ENCODE measurements around the gene CDC73.

The CDC73 gene

GRCh38 chr1:193251950-193252349 lies 130.1 kb downstream of the CDC73 start:
- TF ChIP-seq, protein P1, sequence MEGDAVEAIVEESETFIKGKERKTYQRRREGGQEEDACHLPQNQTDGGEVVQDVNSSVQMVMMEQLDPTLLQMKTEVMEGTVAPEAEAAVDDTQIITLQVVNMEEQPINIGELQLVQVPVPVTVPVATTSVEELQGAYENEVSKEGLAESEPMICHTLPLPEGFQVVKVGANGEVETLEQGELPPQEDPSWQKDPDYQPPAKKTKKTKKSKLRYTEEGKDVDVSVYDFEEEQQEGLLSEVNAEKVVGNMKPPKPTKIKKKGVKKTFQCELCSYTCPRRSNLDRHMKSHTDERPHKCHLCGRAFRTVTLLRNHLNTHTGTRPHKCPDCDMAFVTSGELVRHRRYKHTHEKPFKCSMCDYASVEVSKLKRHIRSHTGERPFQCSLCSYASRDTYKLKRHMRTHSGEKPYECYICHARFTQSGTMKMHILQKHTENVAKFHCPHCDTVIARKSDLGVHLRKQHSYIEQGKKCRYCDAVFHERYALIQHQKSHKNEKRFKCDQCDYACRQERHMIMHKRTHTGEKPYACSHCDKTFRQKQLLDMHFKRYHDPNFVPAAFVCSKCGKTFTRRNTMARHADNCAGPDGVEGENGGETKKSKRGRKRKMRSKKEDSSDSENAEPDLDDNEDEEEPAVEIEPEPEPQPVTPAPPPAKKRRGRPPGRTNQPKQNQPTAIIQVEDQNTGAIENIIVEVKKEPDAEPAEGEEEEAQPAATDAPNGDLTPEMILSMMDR (IDR thresholded peaks at IDR 0.05; ENCODE audit: low read depth, low read length), result no peak

DNA sequence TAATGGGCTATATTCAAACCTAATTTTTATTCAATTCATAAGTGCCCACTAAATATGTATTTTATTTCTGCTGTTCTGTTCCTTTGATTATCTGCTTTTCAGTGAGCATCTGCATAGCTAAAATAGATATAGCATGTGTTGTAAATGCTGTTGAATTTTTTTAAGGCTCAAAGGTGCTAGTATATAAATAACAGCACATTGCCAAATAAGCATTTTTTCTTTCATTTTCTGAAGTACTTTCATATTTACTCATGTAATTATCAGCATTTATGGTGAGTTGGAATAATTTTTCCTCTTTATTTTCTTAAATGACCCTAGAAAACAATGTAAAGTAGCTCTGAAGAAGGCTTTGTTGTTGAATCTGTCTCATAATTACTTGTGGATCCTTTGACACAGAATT lies 134.2 kb downstream of the CDC73 start:
- no peak overlapping the region for H3K4me3 ChIP-seq (ENCODE audit: low read depth, low read length)
- TF ChIP-seq, protein P1 (IDR thresholded peaks at IDR 0.05; ENCODE audit: low read depth, low read length), result no peak

More at GRCh38 chr1:193251950-193252349, 130.1 kb downstream of the CDC73 start:
- no peak overlapping the region for H3K4me3 ChIP-seq (ENCODE audit: low read depth, low read length)

- H3K4me3 ChIP-seq (ENCODE audit: low read depth, low read length), result no peak overlapping the region
- TF ChIP-seq, protein P1 (IDR thresholded peaks at IDR 0.05; ENCODE audit: low read depth, low read length), result no peak
Observed at GRCh38 chr1:193259636-193260035, 137.8 kb downstream of the CDC73 start.

- no peak overlapping the region for H3K4me3 ChIP-seq (ENCODE audit: low read depth, low read length)
- TF ChIP-seq, protein P1 (IDR thresholded peaks at IDR 0.05; ENCODE audit: low read depth, low read length), result no peak
Observed at GRCh38 chr1:193260056-193260745, 138.4 kb downstream of the CDC73 start.

- H3K4me3 ChIP-seq (ENCODE audit: low read depth, low read length), result no peak overlapping the region
- TF ChIP-seq, protein P1 (IDR thresholded peaks at IDR 0.05; ENCODE audit: low read depth, low read length), result no peak
Observed at GRCh38 chr1:193260896-193261295, 139.1 kb downstream of the CDC73 start.

GRCh38 chr1:193262661-193263060 lies 140.8 kb downstream of the CDC73 start:
- TF ChIP-seq, protein P1 (IDR thresholded peaks at IDR 0.05; ENCODE audit: low read depth, low read length), result no peak
- H3K4me3 ChIP-seq (ENCODE audit: low read depth, low read length), result no peak overlapping the region

GRCh38 chr1:193264313-193265065 lies 142.7 kb downstream of the CDC73 start:
- TF ChIP-seq, protein P1 (IDR thresholded peaks at IDR 0.05; ENCODE audit: low read depth, low read length), result no peak
- no peak overlapping the region for H3K4me3 ChIP-seq (ENCODE audit: low read depth, low read length)

Data from WI38 (cell line).